Right cardiac atrium (tissue), 5 donors: ENCODE data around the gene BTG1. TPM values are rescaled to one million over a fixed set of nuclear protein-coding genes. Genes with fewer than 3 reads are reported as not detected.

ENCODE experiments used
- ATAC-seq, 2 donors: fragments of 200-7000 bp; cut with Tn5 transposase; one replicate each; pipeline versions ENCODE4 v1.8.0 to v1.9.1; 2020; ENCODE audit warnings: moderate library complexity in 2 of 2, mild to moderate bottlenecking in 1 of 2
- DNase-seq, 3 donors: peaks; one replicate each; pipeline ENCODE4 v3.0.0-alpha.2; 2020
- H3K27ac ChIP-seq: one replicate; pipeline ENCODE4 v1.5.1; 2013; ENCODE audit warnings: mild to moderate bottlenecking, low read length, control low read depth, moderate library complexity
- H3K27me3 ChIP-seq: one replicate; pipeline ENCODE4 v1.6.1; 2013; ENCODE audit not compliant: control insufficient read depth, insufficient read depth
- H3K4me1 ChIP-seq: one replicate; pipeline ENCODE4 v1.6.1; 2013; ENCODE audit warnings: low read length; ENCODE audit not compliant: control insufficient read depth, insufficient read depth
- H3K4me3 ChIP-seq: one replicate; pipeline ENCODE4 v1.5.1; 2013; ENCODE audit warnings: low read length, control low read depth
- H3K9me3 ChIP-seq: one replicate; pipeline ENCODE4 v1.6.1; 2013; ENCODE audit warnings: low read length; ENCODE audit not compliant: control insufficient read depth
- WGBS: extraction: QIAGEN DNeasy Blood & Tissue Kit; methylation state at CpG from one replicate; pipeline ENCODE4 v1.1.7; 2013; 5-methylcytosine and 5-hydroxymethylcytosine counted together
- intact Hi-C, 4 donors: fragments of 100-400 bp; cut with DNase I; formaldehyde crosslinking; loops; one replicate each; pipeline versions ENCODE4 v1.11.0 to v1.14.0; 2022 to 2023
- polyA plus RNA-seq: library from polyadenylated mRNA; stranded (reverse); fragments of 200-250 nt; gene quantifications from one replicate; pipeline ENCODE4 v1.2.3, GENCODE V29; 2013
- total RNA-seq, 4 donors: library from RNA; stranded (reverse); fragmentation: NEBNext Ultra II Directional; extraction: Animal tissue kit (Norgen Biotek cat#: 25700); gene quantifications; one replicate each; pipeline ENCODE4 v1.2.1, GENCODE V29; 2021
- donor health status: healthy with polysubstance abuse.
- donor health status: DM: no; HTN: yes; CAD: no.
- donor health status: DM: no; HTN: no; CAD: no.
- donor health status: DM: no; HTN: yes; CAD: no; lungs with severe emphysema.
- donor health status: DM: yes; HTN: yes; CAD: no.

Gene BTG1
- total and polyA plus RNA-seq, 5 donors = 59.5 to 147 (median 125) TPM

GRCh38 chr12:92151916-92152315, 6.3 kb upstream of the BTG1 start:
- H3K4me1 ChIP-seq = no peaks in the 10 kb centered on the region
- no peak overlapping the region for H3K27ac ChIP-seq
- H3K9me3 ChIP-seq = no peaks in the 10 kb centered on the region
- 87% methylated on average over 2 of the region's 2 CpGs for WGBS
- no peak overlapping the region for H3K4me3 ChIP-seq
- DNase-seq = no peak
- no peak for ATAC-seq
- intact Hi-C loops = no loop called here
- no peaks in the 10 kb centered on the region for H3K27me3 ChIP-seq

DNA sequence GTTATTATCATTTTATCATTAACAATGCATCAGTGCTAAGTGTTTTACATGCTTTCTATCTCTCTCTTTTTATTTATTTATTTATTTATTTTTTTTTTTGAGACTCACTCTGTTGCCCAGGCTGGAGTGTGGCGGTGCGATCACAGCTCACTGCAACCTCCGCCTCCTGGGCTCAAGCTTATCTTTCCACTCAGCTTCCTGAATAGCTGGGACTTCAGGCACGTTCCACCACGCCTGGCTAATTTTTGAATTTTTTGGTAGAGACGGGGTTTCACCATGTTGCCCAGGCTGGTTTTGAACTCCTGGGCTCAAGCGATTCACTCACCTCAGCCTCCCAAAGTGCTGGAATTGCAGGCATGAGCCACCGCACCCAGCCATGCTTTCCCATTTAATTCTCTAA, 3.9 kb upstream of the BTG1 start:
- no peak overlapping the region for H3K4me3 ChIP-seq
- no peak for DNase-seq
- intact Hi-C loops = loop anchor here (5.0 to 10.0 kb wide), 8 partner anchors 93 to 765 kb away; no protein-coding TSS in a partner anchor
- H3K27ac ChIP-seq = no peak overlapping the region
- WGBS = 84% methylated on average over 8 of the region's 8 CpGs
- ATAC-seq = no peak
- no peaks in the 10 kb centered on the region for H3K27me3 ChIP-seq
- H3K9me3 ChIP-seq = no peaks in the 10 kb centered on the region
- no peaks in the 10 kb centered on the region for H3K4me1 ChIP-seq

GRCh38 chr12:92147491-92147890, 1.8 kb upstream of the BTG1 start:
- no peak overlapping the region for H3K27ac ChIP-seq
- ATAC-seq (no peak), DNase-seq (no peak)
- H3K9me3 ChIP-seq = no peaks in the 10 kb centered on the region
- WGBS = 41% methylated on average over 3 of the region's 3 CpGs
- intact Hi-C loops = loop anchor here (5.0 to 10.0 kb wide), 8 partner anchors 95 to 763 kb away; no protein-coding TSS in a partner anchor
- no peaks in the 10 kb centered on the region for H3K4me1 ChIP-seq
- H3K27me3 ChIP-seq = no peaks in the 10 kb centered on the region
- H3K4me3 ChIP-seq = peak overlapping the region; percentile 46

DNA sequence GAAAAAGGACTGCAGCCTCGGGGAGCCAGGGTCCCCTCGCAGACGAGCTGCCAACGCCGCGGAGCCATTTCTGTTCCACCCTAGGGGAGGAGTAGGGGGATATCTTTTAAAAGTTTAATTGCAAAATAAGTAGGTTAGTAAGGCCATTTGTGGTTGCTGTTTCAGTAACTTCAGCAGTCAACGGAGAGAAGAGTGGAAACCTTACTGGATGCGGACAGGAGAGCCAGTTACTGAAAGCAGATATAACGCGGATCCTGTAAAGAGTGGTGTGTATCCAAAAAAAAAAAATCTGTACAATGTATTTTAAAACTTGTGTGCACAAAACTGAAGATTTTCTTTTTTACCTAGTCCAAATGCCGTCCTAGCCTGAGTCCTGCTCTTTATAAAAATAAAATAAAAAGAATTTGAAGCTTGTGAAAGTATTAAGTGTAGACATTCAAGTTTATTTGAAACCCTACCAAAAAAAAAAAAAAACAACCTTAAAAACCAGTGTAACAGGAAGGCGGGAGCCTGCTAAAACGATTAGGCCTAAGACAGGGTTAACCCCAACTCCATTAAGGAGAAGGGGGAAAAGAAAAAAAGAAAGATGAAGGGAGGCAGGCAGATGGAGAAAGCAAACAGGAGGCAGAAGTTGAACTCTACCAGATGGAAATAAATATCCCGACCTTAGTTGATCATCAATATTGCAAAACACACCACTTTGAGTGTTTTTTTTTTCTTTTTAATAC, 1.0 kb upstream of the BTG1 start:
- DNase-seq (no peak), ATAC-seq (no peak)
- intact Hi-C loops = loop anchor here (5.0 to 10.0 kb wide), 8 partner anchors 96 to 762 kb away; no protein-coding TSS in a partner anchor
- 8% methylated on average over 14 of the region's 14 CpGs for WGBS
- H3K4me3 ChIP-seq = peak overlapping the region; percentile 42
- no peaks in the 10 kb centered on the region for H3K27me3 ChIP-seq
- H3K27ac ChIP-seq = peak overlapping the region; percentile 59
- no peaks in the 10 kb centered on the region for H3K9me3 ChIP-seq
- H3K4me1 ChIP-seq = no peaks in the 10 kb centered on the region

DNA sequence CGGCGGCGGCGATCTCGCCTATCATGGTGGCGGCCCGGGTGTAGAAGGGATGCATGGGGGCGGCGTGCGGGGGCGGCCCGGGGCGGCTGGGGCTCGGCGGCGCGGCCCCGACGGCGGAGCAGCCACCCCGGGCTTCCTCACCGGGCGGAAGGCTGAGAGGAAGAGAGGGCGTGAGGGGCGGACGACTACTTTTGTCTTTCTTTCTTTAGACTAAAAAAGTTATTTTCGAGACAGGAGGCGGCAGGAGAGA, 240 bp downstream of the BTG1 start:
- peak in 1 of 3 donors; percentile 45 for DNase-seq
- ATAC-seq = peak; percentile 3 to 9
- Histone ChIP-seq H3K27ac (peak overlapping the region; percentile 98), H3K9me3 (no peaks in the 10 kb centered on the region), H3K4me1 (no peaks in the 10 kb centered on the region), H3K27me3 (no peaks in the 10 kb centered on the region), H3K4me3 (peak overlapping the region; percentile 92)
- under 1% methylated on average over 28 of the region's 28 CpGs for WGBS
- intact Hi-C loops = loop anchor here (5.0 to 10.0 kb wide), 8 partner anchors 97 to 761 kb away; no protein-coding TSS in a partner anchor

DNA sequence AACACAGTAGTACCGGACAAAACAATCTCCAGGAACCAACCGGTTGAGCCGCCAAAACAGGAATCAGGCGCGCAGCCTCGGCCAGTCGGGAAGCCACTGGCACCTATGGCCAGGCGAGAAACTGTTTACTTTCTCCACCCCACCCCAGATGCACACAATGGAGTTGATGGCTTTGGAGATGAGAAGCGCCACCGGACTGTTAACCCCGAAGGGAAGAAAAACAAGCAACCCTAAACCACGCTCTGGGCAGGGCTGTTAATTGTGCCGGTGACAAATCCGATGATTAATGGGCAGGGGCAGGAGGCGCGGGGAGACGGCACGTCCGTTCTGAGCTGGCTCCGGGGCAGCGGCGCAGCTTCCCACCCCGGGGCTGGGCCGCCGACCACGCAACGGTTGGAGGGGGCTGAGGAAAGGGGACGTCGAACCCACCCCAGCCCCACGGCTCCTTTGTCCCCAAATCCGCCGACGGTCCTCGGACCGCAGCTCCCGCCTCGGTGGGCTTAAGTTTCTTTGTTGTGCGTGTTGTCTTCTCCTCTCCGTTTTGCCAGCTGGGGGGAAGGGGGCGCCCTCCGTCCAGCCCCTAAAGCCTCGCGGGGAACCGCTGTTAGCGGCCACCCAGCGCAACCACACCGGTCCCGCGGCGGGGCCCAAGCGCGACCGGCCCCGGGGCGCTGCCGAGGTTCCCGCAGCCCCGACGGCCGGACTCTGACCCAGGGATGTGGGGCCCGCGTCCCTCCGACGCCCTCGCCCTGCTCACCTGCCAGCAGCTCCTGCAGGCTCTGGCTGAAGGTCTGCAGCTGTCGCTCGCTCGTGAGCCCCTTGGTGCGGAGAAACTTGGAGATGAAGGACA, 790 bp downstream of the BTG1 start:
- WGBS = under 1% methylated on average over 69 of the region's 69 CpGs
- H3K4me1 ChIP-seq = no peaks in the 10 kb centered on the region
- intact Hi-C loops = loop anchor here (5.0 to 10.0 kb wide), 9 partner anchors 97 to 760 kb away; no protein-coding TSS in a partner anchor
- H3K4me3 ChIP-seq = peak overlapping the region; percentile 92
- H3K9me3 ChIP-seq = no peaks in the 10 kb centered on the region
- H3K27me3 ChIP-seq = no peaks in the 10 kb centered on the region
- peak overlapping the region; percentile 98 for H3K27ac ChIP-seq
- peak; percentile 66 to 80 (median 79) for DNase-seq
- peak; percentile 5 to 59 for ATAC-seq

GRCh38 chr12:92143686-92144630, 1.7 kb downstream of the BTG1 start:
- DNase-seq (peak; percentile 63 to 76 (median 75)), ATAC-seq (peak; percentile 66 to 71)
- H3K27me3 ChIP-seq = no peaks in the 10 kb centered on the region
- H3K9me3 ChIP-seq = no peaks in the 10 kb centered on the region
- intact Hi-C loops = loop anchor here (5.0 to 10.0 kb wide), 8 partner anchors 159 to 759 kb away; no protein-coding TSS in a partner anchor
- 2% methylated on average over 15 of the region's 15 CpGs for WGBS
- H3K4me1 ChIP-seq = no peaks in the 10 kb centered on the region
- peak overlapping the region; percentile 92 for H3K4me3 ChIP-seq
- peak overlapping the region; percentile 98 for H3K27ac ChIP-seq

GRCh38 chr12:92143258-92143657, 2.4 kb downstream of the BTG1 start:
- Histone ChIP-seq H3K27me3 (no peaks in the 10 kb centered on the region), H3K9me3 (no peaks in the 10 kb centered on the region), H3K27ac (no peak overlapping the region), H3K4me1 (no peaks in the 10 kb centered on the region), H3K4me3 (peak overlapping the region; percentile 92)
- intact Hi-C loops = loop anchor here (5.0 to 10.0 kb wide), 8 partner anchors 158 to 758 kb away; no protein-coding TSS in a partner anchor
- ATAC-seq = no peak
- DNase-seq = no peak
- WGBS = 2% methylated on average over 1 of the region's 1 CpG

DNA sequence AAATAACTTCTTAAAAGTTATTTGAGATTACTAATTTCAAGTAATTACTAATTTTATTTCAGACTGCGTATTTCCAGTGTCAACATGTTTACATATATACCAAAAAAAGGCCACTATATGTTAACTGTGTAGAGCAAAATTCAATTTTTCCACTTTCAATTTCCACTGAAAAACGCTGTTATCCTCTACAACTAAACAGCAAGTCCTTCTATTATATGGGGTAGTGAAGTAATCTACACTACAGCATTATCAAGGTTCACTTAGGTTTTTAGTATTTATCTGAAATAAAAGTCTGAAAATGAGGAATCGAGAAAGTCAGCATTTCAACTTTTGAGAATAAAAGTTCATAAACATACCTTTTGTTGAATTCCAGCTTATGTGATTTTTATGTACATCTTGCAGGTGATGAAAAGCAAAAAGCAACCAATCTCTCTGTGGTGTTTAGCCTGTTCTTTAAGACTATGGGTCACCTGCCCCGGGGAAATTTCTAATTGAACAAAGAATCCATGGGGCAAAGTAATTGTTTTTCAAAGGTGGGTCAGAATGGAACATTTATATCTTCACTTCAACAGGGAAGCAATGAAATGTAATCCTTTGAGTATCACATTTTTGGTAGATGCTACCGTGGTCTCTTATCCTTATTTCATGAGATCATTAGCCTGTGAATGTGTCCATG, 3.3 kb downstream of the BTG1 start:
- Histone ChIP-seq H3K27ac (no peak overlapping the region), H3K9me3 (no peaks in the 10 kb centered on the region), H3K4me3 (peak overlapping the region; percentile 92), H3K27me3 (no peaks in the 10 kb centered on the region), H3K4me1 (no peaks in the 10 kb centered on the region)
- DNase-seq (no peak), ATAC-seq (no peak)
- 17% methylated on average over 5 of the region's 5 CpGs for WGBS
- intact Hi-C loops = loop anchor here (5.0 to 10.0 kb wide), 8 partner anchors 158 to 758 kb away; no protein-coding TSS in a partner anchor

DNA sequence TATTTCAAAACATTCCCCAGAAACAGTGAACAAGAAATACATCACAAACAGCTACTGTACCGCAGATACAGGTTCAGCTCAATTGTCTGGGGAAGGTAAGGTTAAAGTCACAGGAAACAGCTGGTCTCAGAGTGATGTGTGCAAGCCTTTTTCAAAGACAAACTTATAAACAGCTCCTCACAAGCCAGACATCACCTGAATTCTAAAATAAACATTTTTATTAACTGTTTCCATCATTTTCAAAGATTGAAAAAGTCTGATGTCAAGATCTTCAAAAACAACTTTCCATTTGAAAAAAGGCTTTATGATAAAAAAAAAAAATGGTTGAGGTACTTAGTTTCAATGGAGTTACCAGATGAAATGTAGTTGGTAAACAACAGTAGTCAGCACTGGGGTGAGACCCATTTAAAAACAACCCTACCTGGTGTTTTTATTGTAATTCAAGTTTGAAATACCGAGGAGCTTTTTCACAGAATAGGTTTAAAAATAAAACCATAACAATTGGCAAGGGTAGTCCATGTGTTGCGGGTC, 4.0 kb downstream of the BTG1 start:
- H3K4me1 ChIP-seq = no peaks in the 10 kb centered on the region
- 11% methylated on average over 3 of the region's 3 CpGs for WGBS
- peak overlapping the region; percentile 92 for H3K4me3 ChIP-seq

More for the DNA sequence above, 4.0 kb downstream of the BTG1 start:
- ATAC-seq = no peak
- intact Hi-C loops = loop anchor here (5.0 to 10.0 kb wide), 8 partner anchors 157 to 757 kb away; no protein-coding TSS in a partner anchor
- DNase-seq = no peak
- Histone ChIP-seq H3K9me3 (no peaks in the 10 kb centered on the region), H3K27me3 (no peaks in the 10 kb centered on the region), H3K27ac (peak overlapping the region; percentile 49)
